Measurements from ENCODE around the gene PNLIP. TPM values are rescaled to one million over a fixed set of nuclear protein-coding genes. Genes with fewer than 3 reads are reported as not detected.

Gene PNLIP
- total RNA-seq, 4 donors from 2014 or later, result not detected

GRCh38 chr10:116545122-116545521 lies 609 bp upstream of the PNLIP start:
- H3K4me1 ChIP-seq, result no peaks in the 10 kb centered on the region
- intact Hi-C loops (cut with DNase I), result no loop called here
- H3K36me3 ChIP-seq, result no peaks in the 10 kb centered on the region
- no peak overlapping the region for H3K4me3 ChIP-seq
- 84% methylated on average over 1 of the region's 1 CpG for WGBS
- DNase-seq (ENCODE audit: extremely low spot score), result no peak
- no peaks in the 10 kb centered on the region for H3K9me3 ChIP-seq
- H3K27ac ChIP-seq (replicated peaks in 1 of 4), result no peak overlapping the region
- TF ChIP-seq POLR2AphosphoS5 (IDR thresholded peaks at IDR 0.05), result no peak
- TF ChIP-seq POLR2A (IDR thresholded peaks at IDR 0.05; ENCODE audit: low read depth), result no peak
- peaks cover 0 to 4% (median 0%) of the 10 kb centered on the region in 4 donors for H3K27me3 ChIP-seq

DNA sequence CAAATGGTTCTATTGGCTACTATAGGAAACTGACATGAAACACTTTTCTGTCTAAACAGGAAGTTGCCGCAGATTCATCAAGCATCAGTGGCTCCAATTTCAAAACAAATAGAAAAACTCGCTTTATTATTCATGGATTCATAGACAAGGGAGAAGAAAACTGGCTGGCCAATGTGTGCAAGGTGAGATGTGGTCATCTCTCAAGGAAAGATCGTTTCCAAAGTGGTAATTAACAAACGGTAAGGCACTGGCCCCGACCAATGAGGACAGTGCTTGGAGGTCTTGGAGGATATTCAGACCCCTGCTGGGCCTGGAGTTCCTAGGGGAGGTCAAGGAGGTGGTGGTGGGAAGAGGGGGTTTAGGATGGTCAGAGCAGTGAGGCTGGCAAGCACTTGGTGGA lies 2.6 kb downstream of the PNLIP start:
- no peak for DNase-seq (ENCODE audit: extremely low spot score)
- TF ChIP-seq POLR2A (IDR thresholded peaks at IDR 0.05; ENCODE audit: low read depth), result no peak
- TF ChIP-seq, protein P1, sequence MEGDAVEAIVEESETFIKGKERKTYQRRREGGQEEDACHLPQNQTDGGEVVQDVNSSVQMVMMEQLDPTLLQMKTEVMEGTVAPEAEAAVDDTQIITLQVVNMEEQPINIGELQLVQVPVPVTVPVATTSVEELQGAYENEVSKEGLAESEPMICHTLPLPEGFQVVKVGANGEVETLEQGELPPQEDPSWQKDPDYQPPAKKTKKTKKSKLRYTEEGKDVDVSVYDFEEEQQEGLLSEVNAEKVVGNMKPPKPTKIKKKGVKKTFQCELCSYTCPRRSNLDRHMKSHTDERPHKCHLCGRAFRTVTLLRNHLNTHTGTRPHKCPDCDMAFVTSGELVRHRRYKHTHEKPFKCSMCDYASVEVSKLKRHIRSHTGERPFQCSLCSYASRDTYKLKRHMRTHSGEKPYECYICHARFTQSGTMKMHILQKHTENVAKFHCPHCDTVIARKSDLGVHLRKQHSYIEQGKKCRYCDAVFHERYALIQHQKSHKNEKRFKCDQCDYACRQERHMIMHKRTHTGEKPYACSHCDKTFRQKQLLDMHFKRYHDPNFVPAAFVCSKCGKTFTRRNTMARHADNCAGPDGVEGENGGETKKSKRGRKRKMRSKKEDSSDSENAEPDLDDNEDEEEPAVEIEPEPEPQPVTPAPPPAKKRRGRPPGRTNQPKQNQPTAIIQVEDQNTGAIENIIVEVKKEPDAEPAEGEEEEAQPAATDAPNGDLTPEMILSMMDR (IDR thresholded peaks at IDR 0.05), result no peak
- TF ChIP-seq POLR2AphosphoS5 (IDR thresholded peaks at IDR 0.05), result no peak
- TF ChIP-seq EP300 (IDR thresholded peaks at IDR 0.05), result no peak
- Histone ChIP-seq H3K36me3 (no peaks in the 10 kb centered on the region), H3K9me3 (no peaks in the 10 kb centered on the region), H3K4me3 (no peak overlapping the region), H3K4me1 (no peaks in the 10 kb centered on the region), H3K27me3 (no peaks in the 10 kb centered on the region), H3K27ac (replicated peaks in 1 of 4) (no peak overlapping the region)
- WGBS, result 81% methylated on average over 5 of the region's 5 CpGs
- intact Hi-C loops (cut with DNase I), result no loop called here

DNA sequence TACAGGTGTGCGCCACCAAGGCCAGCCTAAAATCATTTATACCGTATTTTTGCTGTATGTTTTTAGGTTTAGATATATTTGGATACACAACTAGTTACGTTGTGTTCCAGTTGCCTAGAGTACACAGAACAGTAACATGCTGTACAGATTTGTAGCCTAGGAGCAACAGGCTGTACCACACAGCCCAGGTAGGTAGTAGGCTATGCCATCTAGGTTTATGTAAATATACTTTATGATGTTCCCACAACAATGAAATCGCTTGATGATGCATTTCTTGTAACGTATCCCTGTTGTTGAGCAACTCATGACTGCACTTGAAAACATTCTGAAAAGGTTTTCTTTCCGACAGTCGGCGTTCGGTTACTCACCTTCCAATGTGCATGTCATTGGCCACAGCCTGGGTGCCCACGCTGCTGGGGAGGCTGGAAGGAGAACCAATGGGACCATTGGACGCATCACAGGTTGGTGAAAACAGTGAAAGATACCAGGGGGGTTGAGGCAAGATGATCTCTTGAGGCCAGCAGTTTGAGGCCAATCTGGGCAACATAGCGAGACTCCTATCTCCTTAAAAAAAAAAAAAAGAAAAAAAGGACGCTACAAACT lies 7.7 kb downstream of the PNLIP start:
- intact Hi-C loops (cut with DNase I), result no loop called here
- no peak for TF ChIP-seq POLR2A (IDR thresholded peaks at IDR 0.05; ENCODE audit: low read depth)
- no peak for TF ChIP-seq POLR2AphosphoS5 (IDR thresholded peaks at IDR 0.05)
- no peak for TF ChIP-seq EP300 (IDR thresholded peaks at IDR 0.05)
- TF ChIP-seq, protein P1 (IDR thresholded peaks at IDR 0.05), result no peak
- Histone ChIP-seq H3K4me3 (no peak overlapping the region), H3K4me1 (no peaks in the 10 kb centered on the region), H3K27ac (replicated peaks in 1 of 4) (no peak overlapping the region), H3K9me3 (no peaks in the 10 kb centered on the region), H3K36me3 (no peaks in the 10 kb centered on the region), H3K27me3 (no peaks in the 10 kb centered on the region)
- 91% methylated on average over 13 of the region's 13 CpGs for WGBS
- DNase-seq (ENCODE audit: extremely low spot score), result no peak

GRCh38 chr10:116554628-116555027 lies 8.9 kb downstream of the PNLIP start:
- no peak for DNase-seq (ENCODE audit: extremely low spot score)
- Histone ChIP-seq H3K4me1 (no peaks in the 10 kb centered on the region), H3K27ac (replicated peaks in 1 of 4) (no peak overlapping the region), H3K9me3 (no peaks in the 10 kb centered on the region), H3K36me3 (no peaks in the 10 kb centered on the region), H3K27me3 (no peaks in the 10 kb centered on the region), H3K4me3 (no peak overlapping the region)
- no peak for TF ChIP-seq POLR2AphosphoS5 (IDR thresholded peaks at IDR 0.05)
- TF ChIP-seq, protein P1 (IDR thresholded peaks at IDR 0.05), result no peak
- TF ChIP-seq EP300 (IDR thresholded peaks at IDR 0.05), result no peak
- TF ChIP-seq POLR2A (IDR thresholded peaks at IDR 0.05; ENCODE audit: low read depth), result no peak
- WGBS, result 61% methylated on average over 5 of the region's 5 CpGs
- intact Hi-C loops (cut with DNase I), result no loop called here

- Histone ChIP-seq H3K4me3 (no peak overlapping the region), H3K4me1 (no peaks in the 10 kb centered on the region), H3K36me3 (no peaks in the 10 kb centered on the region), H3K9me3 (no peaks in the 10 kb centered on the region), H3K27me3 (no peaks in the 10 kb centered on the region), H3K27ac (replicated peaks in 1 of 4) (no peak overlapping the region)
- intact Hi-C loops (cut with DNase I), result no loop called here
- TF ChIP-seq POLR2A (IDR thresholded peaks at IDR 0.05; ENCODE audit: low read depth) (no peak), EP300 (IDR thresholded peaks at IDR 0.05) (no peak), POLR2AphosphoS5 (IDR thresholded peaks at IDR 0.05) (no peak)
- TF ChIP-seq, protein P1 (IDR thresholded peaks at IDR 0.05), result no peak
- 80% methylated on average over 6 of the region's 6 CpGs for WGBS
- no peak for DNase-seq (ENCODE audit: extremely low spot score)
These were observed 10.1 kb downstream of the PNLIP start for GRCh38 chr10:116555880-116556279.
